ENCODE data around the gene SYK.
A peak's percentile ranks its signal among the peaks of the same experiment; 100 is the strongest.

SYK gene

GRCh38 chr9:90795871-90796317 is 5.7 kb upstream of the SYK start:
- no peak for TF ChIP-seq CTCF (IDR thresholded peaks at IDR 0.05; ENCODE audit: insufficient read depth, low read depth, low read length, missing control alignments)
- no peak for DNase-seq (ENCODE audit: low read depth)
- H3K4me3 ChIP-seq (ENCODE audit: low read depth, low read length) = no peak overlapping the region; the same call in 1 of the 2 replicates

GRCh38 chr9:90799271-90799852 is 2.3 kb upstream of the SYK start:
- TF ChIP-seq CTCF (IDR thresholded peaks at IDR 0.05; ENCODE audit: insufficient read depth, low read depth, low read length, missing control alignments) = no peak
- H3K4me3 ChIP-seq (ENCODE audit: low read depth, low read length) = no peak overlapping the region
- DNase-seq (ENCODE audit: low read depth) = no peak

GRCh38 chr9:90801973-90802322 is 329 bp downstream of the SYK start:
- H3K4me3 ChIP-seq (ENCODE audit: low read depth, low read length) = peak overlapping the region; percentile 64
- TF ChIP-seq CTCF (IDR thresholded peaks at IDR 0.05; ENCODE audit: insufficient read depth, low read depth, low read length, missing control alignments) = no peak
- DNase-seq (ENCODE audit: low read depth) = no peak

- TF ChIP-seq CTCF (IDR thresholded peaks at IDR 0.05; ENCODE audit: insufficient read depth, low read depth, low read length, missing control alignments) = no peak
- H3K4me3 ChIP-seq (ENCODE audit: low read depth, low read length) = peak overlapping the region; percentile 64
Measured at GRCh38 chr9:90802386-90802985, 867 bp downstream of the SYK start.

GRCh38 chr9:90803860-90804593 is 2.4 kb downstream of the SYK start:
- no peak for DNase-seq (ENCODE audit: low read depth)
- TF ChIP-seq CTCF (IDR thresholded peaks at IDR 0.05; ENCODE audit: insufficient read depth, low read depth, low read length, missing control alignments) = no peak
- peak overlapping the region; percentile 26; the same call in 1 of the 2 replicates for H3K4me3 ChIP-seq (ENCODE audit: low read depth, low read length)

More at GRCh38 chr9:90802386-90802985, 867 bp downstream of the SYK start:
- DNase-seq (ENCODE audit: low read depth) = no peak

GRCh38 chr9:90805006-90805996 is 3.7 kb downstream of the SYK start:
- no peak for DNase-seq (ENCODE audit: low read depth)
- no peak overlapping the region for H3K4me3 ChIP-seq (ENCODE audit: low read depth, low read length)
- no peak for TF ChIP-seq CTCF (IDR thresholded peaks at IDR 0.05; ENCODE audit: insufficient read depth, low read depth, low read length, missing control alignments)

Data from GM12865 (cell line).